ENCODE data around the gene KRT3. TPM values are rescaled to one million over a fixed set of nuclear protein-coding genes. Genes with fewer than 3 reads are reported as not detected.

KRT3 gene
- total and polyA plus RNA-seq, 8 donors, result not detected

GRCh38 chr12:52740584-52740983, 55.3 kb downstream of the KRT3 start:
- FAIRE-seq (no peak), DNase-seq (no peak), ATAC-seq (peak in 3 of 4 donors; percentile 22 to 76 (median 50))
- intact Hi-C loops (cut with DNase I), result no loop called here
- Histone ChIP-seq H3K9me3 (no peaks in the 10 kb centered on the region), H3K4me3 (no peak overlapping the region), H3K4me1 (no peaks in the 10 kb centered on the region), H3K27ac (no peak overlapping the region), H3K36me3 (no peaks in the 10 kb centered on the region), H3K27me3 (no peaks in the 10 kb centered on the region)
- TF ChIP-seq CTCF (IDR thresholded peaks at IDR 0.05), result no peak

- intact Hi-C loops (cut with DNase I), result no loop called here
Measured at GRCh38 chr12:52739963-52740362, 56.0 kb downstream of the KRT3 start.

More at GRCh38 chr12:52739963-52740362, 56.0 kb downstream of the KRT3 start:
- Histone ChIP-seq H3K27me3 (no peaks in the 10 kb centered on the region), H3K9me3 (no peaks in the 10 kb centered on the region), H3K4me3 (no peak overlapping the region), H3K36me3 (no peaks in the 10 kb centered on the region), H3K27ac (no peak overlapping the region), H3K4me1 (no peaks in the 10 kb centered on the region)
- TF ChIP-seq CTCF (IDR thresholded peaks at IDR 0.05), result no peak
- DNase-seq (peak in 1 of 6 donors; percentile 25), FAIRE-seq (no peak), ATAC-seq (peak in 2 of 4 donors; percentile 45 to 53)

Other genes with a start within 250 kb of the KRT3 start
- not detected for gene KRT71, start 243.0 kb downstream of the KRT3 start, total RNA-seq
- not detected for gene KRT71, start 243.0 kb downstream of the KRT3 start, polyA plus RNA-seq
- not detected for gene KRT74, start 222.3 kb downstream of the KRT3 start, total RNA-seq
- not detected for gene KRT74, start 222.3 kb downstream of the KRT3 start, polyA plus RNA-seq
- gene KRT72, start 194.7 kb downstream of the KRT3 start, total RNA-seq, result under 1 TPM in 1 of 6 donors, not detected in 5; 0.09 TPM
- gene KRT72, start 194.7 kb downstream of the KRT3 start, polyA plus RNA-seq, result not detected
- not detected for gene KRT73, start 177.6 kb downstream of the KRT3 start, total RNA-seq
- not detected for gene KRT73, start 177.6 kb downstream of the KRT3 start, polyA plus RNA-seq
- gene KRT2, start 143.9 kb downstream of the KRT3 start, total RNA-seq, result not detected
- gene KRT2, start 143.9 kb downstream of the KRT3 start, polyA plus RNA-seq, result under 1 TPM in 1 of 2 donors, not detected in 1; 0.02 TPM
- under 1 TPM in 2 of 6 donors, not detected in 4; 0.17 to 0.41 TPM for gene KRT1, start 115.7 kb downstream of the KRT3 start, total RNA-seq
- not detected for gene KRT1, start 115.7 kb downstream of the KRT3 start, polyA plus RNA-seq
- gene KRT77, start 92.6 kb downstream of the KRT3 start, total RNA-seq, result not detected
- gene KRT77, start 92.6 kb downstream of the KRT3 start, polyA plus RNA-seq, result under 1 TPM in 1 of 2 donors, not detected in 1; 0.07 TPM
- not detected for gene KRT76, start 18.8 kb downstream of the KRT3 start, total RNA-seq
- gene KRT76, start 18.8 kb downstream of the KRT3 start, polyA plus RNA-seq, result not detected
- gene KRT4, start 18.0 kb upstream of the KRT3 start, total RNA-seq, result under 1 TPM in 5 of 6 donors, not detected in 1; 0.09 to 0.28 (median 0.20) TPM
- gene KRT4, start 18.0 kb upstream of the KRT3 start, polyA plus RNA-seq, result 1 to 10 TPM; 1.3 to 1.9 TPM
- gene KRT79, start 38.2 kb upstream of the KRT3 start, total RNA-seq, result under 1 TPM in 1 of 6 donors, not detected in 5; 0.09 TPM
- gene KRT79, start 38.2 kb upstream of the KRT3 start, polyA plus RNA-seq, result not detected
- gene KRT78, start 52.9 kb upstream of the KRT3 start, total RNA-seq, result under 1 TPM in 2 of 6 donors, not detected in 4; 0.35 to 0.56 TPM
- 1 to 10 TPM in 1 of 2 donors, under 1 TPM in 1; 0.27 to 1.1 TPM for gene KRT78, start 52.9 kb upstream of the KRT3 start, polyA plus RNA-seq
- gene KRT8, start 109.0 kb upstream of the KRT3 start, total RNA-seq, result 100 to 1,000 TPM; 317 to 789 (median 496) TPM
- gene KRT8, start 109.0 kb upstream of the KRT3 start, polyA plus RNA-seq, result 100 to 1,000 TPM; 698 to 759 TPM
- 100 to 1,000 TPM; 309 to 595 (median 384) TPM for gene KRT18, start 153.0 kb upstream of the KRT3 start, total RNA-seq
- gene KRT18, start 153.0 kb upstream of the KRT3 start, polyA plus RNA-seq, result 100 to 1,000 TPM; 526 to 610 TPM
- 100 to 1,000 TPM; 343 to 522 (median 446) TPM for gene EIF4B, start 210.3 kb upstream of the KRT3 start, total RNA-seq
- 10 to 100 TPM; 72.8 to 88.6 TPM for gene EIF4B, start 210.3 kb upstream of the KRT3 start, polyA plus RNA-seq

Data from pancreas (tissue), 10 donors.